Measurements from ENCODE around the gene TSEN54.

TSEN54 gene

DNA sequence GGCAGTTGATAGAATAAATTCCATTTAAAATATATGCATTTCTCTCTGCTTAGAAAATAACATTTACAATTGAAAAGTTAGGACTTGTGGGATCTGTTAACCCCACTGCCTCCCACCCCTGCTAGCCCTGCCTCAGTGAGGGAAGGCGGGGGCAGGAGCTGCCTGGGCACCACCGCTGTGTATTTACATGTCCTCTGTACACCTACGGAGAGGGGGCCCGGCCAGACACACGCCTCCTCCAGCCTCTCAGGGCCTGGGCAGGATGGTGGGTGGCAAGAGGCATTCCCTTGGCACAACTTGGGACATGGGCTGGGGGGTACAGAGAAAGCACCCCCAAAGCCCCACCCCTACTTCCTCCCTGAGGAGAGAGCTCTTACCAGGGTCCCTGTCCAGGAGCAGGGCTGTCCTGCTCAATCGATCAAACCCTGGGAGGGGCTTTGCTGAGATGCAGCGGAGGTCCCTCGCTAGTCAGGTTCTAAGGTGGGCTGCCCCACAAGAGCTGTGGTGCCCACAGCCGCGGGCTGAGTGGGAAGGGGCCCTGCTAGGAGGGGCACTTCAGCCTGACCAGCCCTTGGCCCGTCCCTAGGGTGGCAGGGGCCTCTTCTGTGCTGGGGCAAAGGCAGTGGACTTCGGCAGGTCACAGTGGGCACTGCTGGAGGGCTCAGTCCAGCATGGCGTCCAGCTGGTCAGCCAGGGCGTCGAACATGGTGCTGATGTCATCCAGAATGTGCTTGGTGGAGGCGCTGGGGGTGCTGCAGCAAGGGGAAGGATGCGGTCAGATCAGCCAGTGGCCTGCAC is 15.7 kb upstream of the TSEN54 start:
- H3K4me3 ChIP-seq (ENCODE audit: low read depth, low read length), result no peak overlapping the region
- no peak for DNase-seq (ENCODE audit: low read depth)
- TF ChIP-seq, protein P1, sequence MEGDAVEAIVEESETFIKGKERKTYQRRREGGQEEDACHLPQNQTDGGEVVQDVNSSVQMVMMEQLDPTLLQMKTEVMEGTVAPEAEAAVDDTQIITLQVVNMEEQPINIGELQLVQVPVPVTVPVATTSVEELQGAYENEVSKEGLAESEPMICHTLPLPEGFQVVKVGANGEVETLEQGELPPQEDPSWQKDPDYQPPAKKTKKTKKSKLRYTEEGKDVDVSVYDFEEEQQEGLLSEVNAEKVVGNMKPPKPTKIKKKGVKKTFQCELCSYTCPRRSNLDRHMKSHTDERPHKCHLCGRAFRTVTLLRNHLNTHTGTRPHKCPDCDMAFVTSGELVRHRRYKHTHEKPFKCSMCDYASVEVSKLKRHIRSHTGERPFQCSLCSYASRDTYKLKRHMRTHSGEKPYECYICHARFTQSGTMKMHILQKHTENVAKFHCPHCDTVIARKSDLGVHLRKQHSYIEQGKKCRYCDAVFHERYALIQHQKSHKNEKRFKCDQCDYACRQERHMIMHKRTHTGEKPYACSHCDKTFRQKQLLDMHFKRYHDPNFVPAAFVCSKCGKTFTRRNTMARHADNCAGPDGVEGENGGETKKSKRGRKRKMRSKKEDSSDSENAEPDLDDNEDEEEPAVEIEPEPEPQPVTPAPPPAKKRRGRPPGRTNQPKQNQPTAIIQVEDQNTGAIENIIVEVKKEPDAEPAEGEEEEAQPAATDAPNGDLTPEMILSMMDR (conservative IDR thresholded peaks at IDR 0.05; ENCODE audit: low read depth, low read length), result no peak

DNA sequence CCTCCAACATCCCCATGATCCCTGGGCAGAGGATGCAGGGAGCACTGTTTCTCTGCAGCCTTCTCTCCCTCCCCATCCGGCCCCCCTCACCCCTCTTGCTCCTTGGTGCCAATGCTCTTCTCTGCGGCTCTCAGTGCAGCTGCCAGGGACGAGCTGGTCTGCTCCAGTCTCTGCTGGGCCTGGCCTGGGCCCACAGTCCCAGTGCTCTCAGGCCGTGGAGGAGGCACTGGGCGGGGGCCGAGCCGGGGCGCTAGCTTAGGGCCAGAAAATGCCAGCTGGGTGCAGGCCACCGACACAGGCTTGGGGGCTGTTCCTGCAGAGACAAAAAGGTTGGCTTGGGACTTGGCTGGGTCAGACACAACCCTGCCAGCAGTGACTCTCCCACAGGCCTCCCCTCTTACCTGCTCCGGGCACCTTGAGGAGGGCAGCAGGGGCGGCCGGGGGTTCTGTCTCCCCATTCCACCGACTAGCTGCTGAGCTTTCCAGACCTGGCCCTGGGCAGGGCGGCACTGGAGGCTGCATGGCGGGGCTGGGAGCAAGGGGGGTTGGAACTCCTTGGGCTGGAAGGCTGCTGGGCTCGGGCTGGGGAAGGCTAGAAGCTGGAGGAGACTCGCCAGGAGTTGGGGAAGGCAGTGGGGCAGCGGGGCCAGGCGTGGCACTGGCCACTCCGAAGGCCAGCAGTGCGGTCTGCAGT is 14.8 kb upstream of the TSEN54 start:
- no peak overlapping the region for H3K4me3 ChIP-seq (ENCODE audit: low read depth, low read length)
- TF ChIP-seq, protein P1 (conservative IDR thresholded peaks at IDR 0.05; ENCODE audit: low read depth, low read length), result no peak
- DNase-seq (ENCODE audit: low read depth), result no peak

DNA sequence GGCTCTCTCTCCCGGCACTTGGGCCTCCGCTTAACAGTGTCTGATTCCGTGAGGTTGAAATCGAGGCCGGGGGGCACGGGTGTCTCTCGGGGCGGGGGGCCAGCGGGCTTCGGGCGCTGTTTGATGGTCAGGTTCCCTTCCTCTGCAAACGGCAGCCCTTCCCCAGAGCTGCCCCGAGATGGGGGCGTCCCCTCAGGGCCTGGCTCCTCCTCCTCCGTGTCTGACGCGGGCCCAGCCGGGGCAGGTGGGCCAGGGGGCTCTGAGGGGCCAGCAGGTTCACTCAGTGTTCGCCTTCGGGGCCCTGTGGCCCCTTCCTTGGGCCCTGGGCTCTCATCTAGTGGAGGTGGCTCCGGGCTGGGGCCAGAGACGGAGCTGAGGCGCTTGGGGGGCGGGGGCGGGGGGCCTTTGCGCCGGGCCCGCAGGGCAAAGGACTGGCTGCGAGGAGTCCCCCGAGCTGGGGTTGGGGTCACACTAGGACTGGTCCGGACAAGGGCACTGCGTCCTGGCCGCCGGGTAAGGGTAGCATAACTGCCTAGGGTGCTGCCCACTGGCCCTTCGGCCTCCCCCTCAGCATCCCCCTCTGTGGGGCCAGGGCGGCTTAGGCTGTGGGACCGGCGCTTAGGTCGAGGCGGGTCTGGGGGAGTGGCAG is 14.1 kb upstream of the TSEN54 start:
- TF ChIP-seq, protein P1 (conservative IDR thresholded peaks at IDR 0.05; ENCODE audit: low read depth, low read length), result no peak
- H3K4me3 ChIP-seq (ENCODE audit: low read depth, low read length), result no peak overlapping the region
- no peak for DNase-seq (ENCODE audit: low read depth)

DNA sequence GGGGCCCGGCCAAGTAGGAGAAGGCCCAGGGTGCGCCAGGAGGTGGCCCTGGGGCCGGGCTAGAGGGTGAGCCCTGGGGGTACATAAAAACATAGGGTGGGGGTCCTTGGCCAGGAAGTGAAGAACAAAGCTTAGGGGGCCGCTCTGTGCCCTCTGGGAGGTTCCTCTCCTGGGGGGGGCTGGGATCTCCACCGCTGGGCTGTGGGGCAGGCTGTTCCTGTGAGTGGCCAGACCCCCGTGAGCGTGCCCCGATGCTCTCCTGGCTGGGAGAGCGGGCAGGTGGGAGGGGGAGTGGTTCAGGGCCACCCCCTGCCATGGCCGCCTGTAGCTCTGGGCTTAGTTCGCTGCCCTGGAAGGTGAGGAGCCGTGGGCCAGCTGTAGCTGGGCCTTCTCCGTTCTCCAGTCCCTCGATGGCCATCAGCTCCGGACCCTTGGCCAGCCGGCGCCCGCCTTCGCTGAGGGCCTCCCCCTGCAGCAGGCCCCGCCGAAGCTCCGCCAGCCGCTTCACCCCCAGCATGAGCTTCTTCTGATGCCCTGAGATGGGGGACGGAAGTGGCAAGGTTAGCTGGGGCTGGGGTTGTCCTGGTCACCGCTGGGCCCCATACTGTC is 13.5 kb upstream of the TSEN54 start:
- TF ChIP-seq, protein P1 (conservative IDR thresholded peaks at IDR 0.05; ENCODE audit: low read depth, low read length), result no peak
- no peak for DNase-seq (ENCODE audit: low read depth)

DNA sequence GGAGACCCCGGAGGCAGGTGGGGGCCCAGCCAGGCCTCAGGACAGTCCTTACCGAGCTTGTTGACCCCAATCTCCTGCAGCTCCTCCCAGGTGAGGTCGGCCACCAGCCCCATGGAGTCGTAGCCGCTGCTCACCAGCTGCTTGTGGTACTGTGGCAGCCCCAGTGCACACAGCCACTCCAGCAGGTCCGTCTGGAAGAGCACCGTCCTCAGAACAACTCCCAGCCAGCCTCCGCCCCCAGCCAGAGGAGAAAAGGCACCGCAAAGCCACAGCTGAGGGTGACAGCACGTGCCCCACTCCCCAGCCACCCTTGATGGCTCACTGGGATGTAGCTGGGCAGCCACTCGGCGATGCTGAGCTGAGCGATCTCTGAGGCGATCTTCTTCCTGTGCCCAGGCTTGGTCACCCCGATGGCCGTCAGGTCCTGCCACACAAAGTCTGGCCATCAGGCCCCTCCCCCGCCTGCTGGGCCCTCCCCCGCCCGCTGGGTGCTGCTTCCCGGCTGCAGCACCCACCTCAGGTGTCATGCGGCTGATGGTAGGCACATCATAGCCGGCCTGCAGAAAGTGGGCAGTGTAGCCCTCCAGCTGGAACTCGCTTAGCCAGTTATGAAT is 12.9 kb upstream of the TSEN54 start:
- TF ChIP-seq, protein P1 (conservative IDR thresholded peaks at IDR 0.05; ENCODE audit: low read depth, low read length), result no peak
- H3K4me3 ChIP-seq (ENCODE audit: low read depth, low read length), result no peak overlapping the region
- no peak for DNase-seq (ENCODE audit: low read depth)

More for the DNA sequence above, 13.5 kb upstream of the TSEN54 start:
- no peak overlapping the region for H3K4me3 ChIP-seq (ENCODE audit: low read depth, low read length)

DNA sequence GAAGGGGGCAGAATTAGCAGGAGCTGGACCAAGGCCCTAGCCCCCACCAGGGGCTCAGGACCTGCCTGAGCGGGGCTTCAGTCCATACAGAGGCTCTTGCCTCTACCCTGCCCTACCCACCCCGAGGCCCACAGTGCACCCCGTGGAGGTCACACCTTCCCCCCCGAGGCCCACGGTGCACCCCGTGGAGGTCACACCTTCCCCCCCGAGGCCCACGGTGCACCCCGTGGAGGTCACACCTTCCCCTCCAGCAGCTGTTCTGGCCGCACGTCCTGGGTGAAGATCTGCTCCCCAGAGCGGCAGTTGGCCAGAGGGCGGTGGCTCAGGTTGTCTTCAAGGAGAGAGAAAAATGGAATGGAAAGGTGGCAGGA is 12.4 kb upstream of the TSEN54 start:
- no peak for DNase-seq (ENCODE audit: low read depth)
- TF ChIP-seq, protein P1 (conservative IDR thresholded peaks at IDR 0.05; ENCODE audit: low read depth, low read length), result no peak
- no peak overlapping the region for H3K4me3 ChIP-seq (ENCODE audit: low read depth, low read length)
